Retinal pigment epithelial cell (primary cell): ENCODE measurements around the gene KIAA1328.

Experiments
- DNase-seq: peaks from one replicate; pipeline ENCODE4 v3.0.0-alpha.2; 2010; ENCODE audit warnings: low read depth
- H3K4me3 ChIP-seq: 2 replicates; pipeline ENCODE4 v1.5.1; 2011; ENCODE audit warnings: mild to moderate bottlenecking, low read length, control low read depth, moderate library complexity
- TF ChIP-seq, protein P1 (sequence below): conservative IDR thresholded peaks from 2 replicates; pipeline ENCODE4 v1.5.1; 2011; ENCODE audit warnings: low read depth, low read length, control low read depth, inconsistent platforms

KIAA1328 gene

DNA sequence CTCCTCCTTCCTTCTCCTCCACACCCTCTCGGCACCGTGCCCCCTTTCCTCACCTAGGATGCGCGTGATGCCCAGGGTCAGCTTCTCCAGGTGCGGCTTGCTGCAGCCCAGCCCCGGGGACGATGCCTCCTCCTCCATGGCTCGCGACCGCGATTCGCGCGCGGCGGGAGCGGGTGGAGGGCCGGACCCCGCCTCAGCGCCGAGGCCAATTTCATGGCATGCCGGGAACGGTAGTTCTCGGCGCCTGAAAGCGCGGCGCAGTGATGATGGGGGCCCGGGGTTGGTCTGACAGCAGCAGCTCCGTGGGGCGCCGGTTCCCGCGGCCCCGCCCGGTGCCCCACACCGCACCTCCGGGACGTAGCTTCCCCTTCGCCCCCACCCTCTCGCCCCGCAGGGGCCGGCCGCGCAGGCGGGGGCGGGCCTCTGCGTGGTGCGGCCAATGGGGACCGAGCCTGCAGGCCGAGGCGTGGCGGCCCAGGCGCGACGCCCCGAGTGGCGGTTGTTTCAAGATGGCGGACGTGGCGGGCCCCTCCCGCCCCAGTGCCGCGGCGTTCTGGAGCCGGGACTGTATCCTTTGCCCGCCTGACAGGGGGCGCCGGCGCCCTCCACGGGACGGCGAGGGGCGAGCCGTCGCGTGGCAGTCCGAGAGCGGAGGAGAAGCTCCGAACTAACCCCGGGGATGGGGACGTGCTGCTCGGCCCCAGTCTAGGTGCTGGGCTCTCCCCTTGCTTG is at the start of gene KIAA1328, which contains the start of gene TPGS2:
Gene KIAA1328 (plus strand): TSS at position 498 of the 732 bp plus-strand sequence. CDS start 12 bp downstream, at position 510.
Gene TPGS2 (minus strand): TSS at position 373 of the 732 bp plus-strand sequence. CDS start 235 bp downstream, at position 138.
- peak within 1 kb of the TSS; percentile 83 for H3K4me3 ChIP-seq
- DNase-seq, result no peak
- TF ChIP-seq, protein P1, sequence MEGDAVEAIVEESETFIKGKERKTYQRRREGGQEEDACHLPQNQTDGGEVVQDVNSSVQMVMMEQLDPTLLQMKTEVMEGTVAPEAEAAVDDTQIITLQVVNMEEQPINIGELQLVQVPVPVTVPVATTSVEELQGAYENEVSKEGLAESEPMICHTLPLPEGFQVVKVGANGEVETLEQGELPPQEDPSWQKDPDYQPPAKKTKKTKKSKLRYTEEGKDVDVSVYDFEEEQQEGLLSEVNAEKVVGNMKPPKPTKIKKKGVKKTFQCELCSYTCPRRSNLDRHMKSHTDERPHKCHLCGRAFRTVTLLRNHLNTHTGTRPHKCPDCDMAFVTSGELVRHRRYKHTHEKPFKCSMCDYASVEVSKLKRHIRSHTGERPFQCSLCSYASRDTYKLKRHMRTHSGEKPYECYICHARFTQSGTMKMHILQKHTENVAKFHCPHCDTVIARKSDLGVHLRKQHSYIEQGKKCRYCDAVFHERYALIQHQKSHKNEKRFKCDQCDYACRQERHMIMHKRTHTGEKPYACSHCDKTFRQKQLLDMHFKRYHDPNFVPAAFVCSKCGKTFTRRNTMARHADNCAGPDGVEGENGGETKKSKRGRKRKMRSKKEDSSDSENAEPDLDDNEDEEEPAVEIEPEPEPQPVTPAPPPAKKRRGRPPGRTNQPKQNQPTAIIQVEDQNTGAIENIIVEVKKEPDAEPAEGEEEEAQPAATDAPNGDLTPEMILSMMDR, result peak; percentile 38

DNA sequence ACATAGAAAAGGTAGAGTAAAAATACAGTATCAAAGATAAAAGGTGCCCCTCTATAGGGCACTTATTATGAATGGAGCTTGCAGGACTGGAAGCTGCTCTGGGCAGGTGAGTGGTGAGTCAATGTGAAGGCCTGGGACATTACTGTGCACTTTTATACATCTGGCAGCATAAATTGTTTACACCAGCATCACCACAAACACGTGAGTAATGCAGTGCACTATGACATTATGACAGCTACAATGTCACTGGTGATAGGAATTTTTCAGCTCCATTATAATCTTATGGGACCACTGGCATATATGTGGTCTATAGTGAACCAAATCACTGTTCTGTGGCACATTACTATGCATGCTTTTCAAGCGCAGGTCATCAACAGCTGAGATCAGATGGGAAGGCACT is 48.2 kb upstream of the KIAA1328 start:
- H3K4me3 ChIP-seq, result no peak overlapping the region
- DNase-seq, result no peak
- TF ChIP-seq, protein P1, result no peak

DNA sequence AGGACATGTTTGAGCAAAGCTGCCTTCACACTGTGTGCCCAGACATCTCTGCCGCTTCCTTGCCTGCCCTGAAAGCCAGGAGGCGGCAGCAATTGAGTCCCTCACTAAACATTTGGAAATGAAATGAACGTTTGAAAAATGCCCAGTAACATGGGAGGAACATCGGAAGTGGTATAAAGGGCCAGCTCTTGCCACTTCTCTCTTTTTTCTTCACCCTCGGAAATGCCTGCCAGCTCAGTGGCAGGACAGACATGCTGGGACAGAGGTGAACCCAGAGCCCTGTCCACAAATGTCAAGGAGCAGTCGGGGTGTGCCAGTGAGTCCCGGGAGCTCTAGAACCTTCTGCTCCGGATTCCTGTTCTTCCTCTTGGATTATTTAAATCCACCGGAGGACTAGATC is 46.2 kb upstream of the KIAA1328 start:
- H3K4me3 ChIP-seq, result no peak overlapping the region
- TF ChIP-seq, protein P1, result no peak
- no peak for DNase-seq

DNA sequence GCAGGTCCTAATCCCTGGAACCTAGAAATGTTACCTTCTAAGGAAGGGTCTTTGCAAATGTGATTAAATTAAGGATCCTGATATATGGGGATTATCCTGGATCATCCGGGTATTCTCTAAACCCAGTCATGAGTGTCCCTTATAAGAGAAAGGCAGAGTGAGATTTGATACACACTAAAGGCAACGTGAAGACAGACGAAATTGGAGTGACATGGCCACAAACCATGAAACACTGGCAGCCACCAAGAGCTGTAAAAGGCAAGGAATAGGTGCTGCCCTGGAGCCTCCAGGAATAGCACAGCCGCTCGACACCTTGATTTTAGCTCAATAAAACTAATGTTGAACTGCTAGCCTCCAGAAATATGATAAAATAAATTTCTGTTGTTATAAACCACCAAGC is 45.1 kb upstream of the KIAA1328 start:
- no peak overlapping the region for H3K4me3 ChIP-seq
- no peak for DNase-seq
- TF ChIP-seq, protein P1, result no peak

DNA sequence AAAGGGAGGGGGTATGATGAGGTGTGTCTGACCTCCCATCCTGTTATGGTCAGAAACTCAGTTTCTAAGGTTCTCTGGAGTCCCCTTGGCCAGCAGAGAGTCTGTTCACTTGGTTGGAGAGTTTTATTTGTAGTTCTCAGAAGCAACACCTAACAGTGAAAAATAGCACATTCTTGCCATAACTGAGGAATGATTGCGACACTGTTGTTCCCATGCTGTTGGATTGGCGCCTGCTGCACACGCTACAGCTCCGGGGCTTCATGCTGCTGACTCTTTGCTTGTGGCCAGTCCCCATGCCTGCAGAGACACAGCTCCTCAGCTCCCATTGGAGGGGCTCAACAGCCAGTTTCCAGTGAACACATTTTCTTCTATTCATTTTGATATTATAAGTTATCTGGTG is 42.2 kb upstream of the KIAA1328 start:
- TF ChIP-seq, protein P1, result no peak
- DNase-seq, result peak; percentile 75
- no peak overlapping the region for H3K4me3 ChIP-seq

DNA sequence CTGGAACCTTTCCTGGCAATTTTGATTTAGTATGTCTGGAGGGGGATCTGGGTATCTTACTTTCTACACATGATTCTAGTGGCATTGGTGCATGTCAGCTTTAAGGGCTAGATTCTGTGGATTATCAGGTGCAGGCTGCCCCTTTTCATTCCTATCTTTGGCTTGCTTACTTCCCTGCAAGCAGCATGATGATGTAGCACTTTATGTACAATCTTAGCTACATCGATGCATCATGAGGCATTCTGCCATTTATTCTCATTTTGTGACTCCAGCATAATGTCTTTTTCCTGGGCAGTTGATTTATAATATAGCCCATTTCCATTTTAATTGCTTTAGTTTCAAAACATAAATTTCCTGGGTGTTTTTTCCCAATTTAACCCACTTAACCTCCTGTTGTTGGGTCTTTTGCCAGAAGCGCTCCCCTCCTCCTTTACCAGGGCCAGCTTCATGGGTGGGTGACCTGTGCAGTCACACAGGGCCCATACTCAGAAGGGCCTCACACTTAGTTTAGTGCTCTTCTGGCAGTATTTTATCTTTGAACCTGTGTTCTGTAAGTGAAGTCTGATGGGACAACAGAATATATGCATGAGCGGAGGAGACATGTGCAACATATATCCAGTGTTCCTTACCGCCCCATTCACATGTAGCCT is 36.2 kb upstream of the KIAA1328 start:
- H3K4me3 ChIP-seq, result no peak overlapping the region
- TF ChIP-seq, protein P1, result no peak
- no peak for DNase-seq
